ENCODE measurements around the gene TUBE1. TPM values are rescaled to one million over a fixed set of nuclear protein-coding genes. Genes with fewer than 3 reads are reported as not detected.

Gene TUBE1, protein sequence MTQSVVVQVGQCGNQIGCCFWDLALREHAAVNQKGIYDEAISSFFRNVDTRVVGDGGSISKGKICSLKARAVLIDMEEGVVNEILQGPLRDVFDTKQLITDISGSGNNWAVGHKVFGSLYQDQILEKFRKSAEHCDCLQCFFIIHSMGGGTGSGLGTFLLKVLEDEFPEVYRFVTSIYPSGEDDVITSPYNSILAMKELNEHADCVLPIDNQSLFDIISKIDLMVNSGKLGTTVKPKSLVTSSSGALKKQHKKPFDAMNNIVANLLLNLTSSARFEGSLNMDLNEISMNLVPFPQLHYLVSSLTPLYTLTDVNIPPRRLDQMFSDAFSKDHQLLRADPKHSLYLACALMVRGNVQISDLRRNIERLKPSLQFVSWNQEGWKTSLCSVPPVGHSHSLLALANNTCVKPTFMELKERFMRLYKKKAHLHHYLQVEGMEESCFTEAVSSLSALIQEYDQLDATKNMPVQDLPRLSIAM
- total RNA-seq: 10 to 100 TPM; 10.7 to 14.3 TPM

DNA sequence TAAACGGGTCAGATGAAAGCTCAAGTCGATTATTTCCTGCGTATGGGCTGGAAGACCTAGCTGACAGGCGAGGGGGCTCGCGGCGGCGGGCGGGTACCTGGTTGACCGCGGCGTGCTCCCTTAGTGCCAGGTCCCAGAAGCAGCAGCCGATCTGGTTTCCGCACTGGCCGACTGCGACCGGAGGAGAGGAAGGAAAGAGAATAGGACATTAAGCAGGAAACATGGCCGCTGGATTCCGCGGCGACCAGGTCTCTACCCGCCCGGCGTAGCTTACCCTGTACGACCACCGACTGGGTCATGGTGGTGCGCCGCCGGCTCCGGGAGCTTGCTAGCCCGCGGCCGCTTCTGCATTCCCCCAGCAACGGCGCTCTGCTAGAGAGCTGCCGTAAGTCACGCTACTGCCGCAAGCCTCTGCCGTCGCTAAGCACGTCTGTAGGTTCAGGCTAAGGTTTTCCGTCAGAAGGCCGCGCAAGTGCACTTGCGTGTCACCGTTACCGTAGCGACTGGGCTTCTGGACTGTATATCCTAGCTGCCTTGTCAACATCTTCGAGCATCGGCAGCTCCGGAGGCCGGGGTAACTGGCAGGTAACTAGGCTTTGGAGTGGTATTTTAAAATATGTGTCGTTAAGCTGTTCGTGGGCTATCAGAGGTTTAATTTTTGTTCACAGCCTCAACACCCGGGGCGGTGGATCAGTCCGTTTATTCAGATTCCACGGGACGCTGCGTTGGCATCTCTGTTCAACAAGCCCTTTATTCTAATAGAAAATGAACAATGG is at the start of gene TUBE1, which contains the start of gene FAM229B:
Gene TUBE1 (minus strand): TSS at position 347 of the 776 bp plus-strand sequence. CDS start 48 bp downstream, at position 299.
Gene FAM229B (plus strand): TSS at position 456 of the 776 bp plus-strand sequence. CDS start 11,693 bp downstream, outside the sequence.

DNA sequence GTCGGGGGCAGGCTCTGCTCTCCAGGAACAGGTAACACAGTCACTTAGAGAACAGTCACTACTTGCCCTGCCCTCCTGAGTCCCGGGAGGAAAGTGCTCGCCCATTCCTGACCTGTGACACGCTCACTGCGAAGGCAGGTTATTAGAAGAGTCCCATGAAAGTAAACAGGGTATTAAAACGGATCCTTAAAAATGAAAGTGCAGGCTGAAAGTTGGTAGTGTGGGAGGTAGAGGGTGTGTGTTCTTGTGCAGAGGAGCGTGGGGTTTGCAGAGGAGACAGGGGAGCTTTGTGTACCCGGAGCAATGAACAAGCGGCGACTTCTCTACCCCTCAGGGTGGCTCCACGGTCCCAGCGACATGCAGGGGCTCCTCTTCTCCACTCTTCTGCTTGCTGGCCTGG is 33.3 kb downstream of the TUBE1 start, which contains the start of gene CCN6:
Gene CCN6 (plus strand): TSS at position 104 of the 400 bp plus-strand sequence. CDS start 254 bp downstream, at position 358.

Other genes with a start within 250 kb of the TUBE1 start
- 10 to 100 TPM; 66.9 to 69.9 TPM for gene FYN, start 214.0 kb downstream of the TUBE1 start, total RNA-seq
- gene CCN6, start 33.4 kb downstream of the TUBE1 start, total RNA-seq: not detected
- gene FAM229B, start 109 bp upstream of the TUBE1 start, total RNA-seq: 10 to 100 TPM in 1 of 2 donors, 1 to 10 TPM in 1; 9.3 to 15.1 TPM
- 10 to 100 TPM; 41.3 to 43.4 TPM for gene LAMA4, start 167.1 kb upstream of the TUBE1 start, total RNA-seq